Measurements from ENCODE around the gene RAPGEF2. TPM values are rescaled to one million over a fixed set of nuclear protein-coding genes. Genes with fewer than 3 reads are reported as not detected.

RAPGEF2 gene
- total and polyA plus RNA-seq, 9 of the 15 experiments (the other 6 are each of a cell fraction or from before 2014, with no cell fraction given): 3.1 to 32.6 (median 23.1) TPM

DNA sequence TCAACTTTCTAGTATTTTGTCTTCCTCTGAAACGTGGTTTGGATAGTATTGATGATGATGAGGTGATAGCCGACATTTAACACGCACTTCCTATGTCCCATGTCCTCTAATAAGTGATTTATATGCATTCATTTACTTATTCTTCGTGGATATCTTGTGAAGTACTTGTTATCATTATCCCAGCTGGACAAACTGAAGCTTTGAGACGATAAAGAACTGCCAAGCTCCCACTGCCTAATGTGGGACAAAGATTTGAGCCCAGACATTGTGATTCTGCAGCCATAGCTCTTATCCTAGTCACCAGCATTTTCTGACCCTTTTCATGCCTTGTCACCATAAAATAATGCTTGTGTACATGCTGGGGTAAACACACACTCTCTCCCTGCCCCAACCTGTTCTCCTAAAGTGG, 92.5 kb downstream of the RAPGEF2 start (continued):
- TF ChIP-seq BMI1 (IDR thresholded peaks at IDR 0.05; ENCODE audit: low read length): no peak
- TF ChIP-seq PHTF2 (CRISPR knock-in tag; IDR thresholded peaks at IDR 0.05): no peak
- TF ChIP-seq EP300 (IDR thresholded peaks at IDR 0.05; ENCODE audit: low read length): peak; percentile 84
- TF ChIP-seq ZC3H11A (IDR thresholded peaks at IDR 0.05; ENCODE audit: low read depth, low read length): no peak
- no peak for TF ChIP-seq RBM34 (IDR thresholded peaks at IDR 0.05; ENCODE audit: borderline replicate concordance, insufficient read depth, low read length)
- TF ChIP-seq PHF21A (IDR thresholded peaks at IDR 0.05; ENCODE audit: borderline replicate concordance, low read depth): no peak
- TF ChIP-seq ZNF551 (CRISPR knock-in tag; IDR thresholded peaks at IDR 0.05): no peak
- no peak for TF ChIP-seq C11orf30 (IDR thresholded peaks at IDR 0.05; ENCODE audit: low read depth)
- TF ChIP-seq MXD1 (CRISPR knock-in tag; IDR thresholded peaks at IDR 0.05; ENCODE audit: borderline replicate concordance, poor library complexity, severe bottlenecking): no peak
- TF ChIP-seq ARNT (IDR thresholded peaks at IDR 0.05): peak in 1 of 2 experiments; percentile 54; a peak in 1 of 4 replicates
- TF ChIP-seq EP400 (IDR thresholded peaks at IDR 0.05): no peak
- TF ChIP-seq, protein P1, sequence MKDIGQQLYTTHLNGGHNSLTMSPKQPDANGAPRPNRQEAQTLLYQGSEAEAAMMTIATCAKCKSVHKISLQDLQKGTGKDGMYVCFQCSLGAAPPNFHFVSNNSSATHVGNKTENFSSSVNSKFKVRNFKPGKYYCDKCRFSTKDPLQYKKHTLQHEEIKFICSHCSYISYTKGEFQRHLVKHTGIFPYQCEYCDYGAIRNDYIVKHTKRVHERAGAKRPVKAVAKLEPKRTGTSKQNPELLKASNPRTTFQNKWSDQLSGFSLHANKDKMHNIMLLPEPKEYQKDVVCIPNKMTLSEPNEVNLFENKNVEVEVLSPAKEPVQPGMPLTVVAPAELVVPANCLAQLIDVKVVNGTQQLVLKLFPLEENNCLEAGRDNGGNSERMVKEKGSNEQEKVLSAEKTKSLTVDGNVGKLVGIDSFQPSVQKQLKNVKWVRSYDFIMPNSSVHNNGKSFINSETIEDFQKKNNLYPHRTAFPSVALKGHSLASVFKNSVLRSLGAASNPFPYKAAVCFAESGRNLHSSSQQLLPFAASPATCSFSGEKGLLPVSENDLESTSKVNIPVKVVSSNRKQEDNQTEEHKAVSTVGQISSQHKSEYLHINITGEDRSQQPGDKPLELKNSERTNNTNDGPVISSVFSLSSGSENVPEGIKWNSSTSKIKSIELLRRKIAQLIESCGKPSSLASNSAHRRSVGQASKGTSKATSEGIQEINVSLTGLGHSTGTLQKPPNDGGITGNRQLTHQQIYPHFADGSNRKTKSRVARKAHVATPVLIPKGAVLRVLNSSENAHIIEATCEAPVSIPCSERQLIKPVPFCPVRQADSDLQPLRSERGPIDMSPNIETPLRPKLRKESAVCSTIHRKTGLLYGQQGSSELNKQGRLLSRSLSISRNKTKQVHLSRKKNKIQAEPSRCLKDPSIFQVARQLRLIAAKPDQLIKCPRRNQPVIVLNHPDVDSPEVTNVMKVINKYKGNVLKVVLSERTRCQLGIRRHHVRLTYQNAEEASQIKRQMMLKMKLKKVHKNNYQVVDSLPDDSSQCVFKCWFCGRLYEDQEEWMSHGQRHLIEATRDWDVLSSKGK (CRISPR knock-in tag; IDR thresholded peaks at IDR 0.05): no peak
- TF ChIP-seq ATF7 (IDR thresholded peaks at IDR 0.05): no peak
- TF ChIP-seq SRF (CRISPR knock-in tag; IDR thresholded peaks at IDR 0.05): no peak
- peak; percentile 33; the same call in 1 of the 2 replicates for TF ChIP-seq RNF2 (IDR thresholded peaks at IDR 0.05)
- TF ChIP-seq ZNF384 (IDR thresholded peaks at IDR 0.05; ENCODE audit: low read depth, low read length): no peak
- no peak for TF ChIP-seq KAT7 (CRISPR knock-in tag; IDR thresholded peaks at IDR 0.05; ENCODE audit: borderline replicate concordance)
- no peak for TF ChIP-seq MYBL2 (IDR thresholded peaks at IDR 0.05; ENCODE audit: low read depth)
- no peak for TF ChIP-seq MYBL2 (CRISPR knock-in tag; IDR thresholded peaks at IDR 0.05; ENCODE audit: borderline replicate concordance)
- TF ChIP-seq RBM14 (IDR thresholded peaks at IDR 0.05; ENCODE audit: borderline replicate concordance, insufficient read depth, low read depth, low read length): no peak
- TF ChIP-seq GATAD2A (IDR thresholded peaks at IDR 0.05): peak; percentile 76; the same call in 1 of the 2 replicates
- no peak for TF ChIP-seq GTF2B (IDR thresholded peaks at IDR 0.05; ENCODE audit: extremely low read depth, insufficient read length)
